ENCODE results near the gene MCM6. TPM values are rescaled to one million over a fixed set of nuclear protein-coding genes. Genes with fewer than 3 reads are reported as not detected.

Gene MCM6
- total RNA-seq, 1 donor = 24.0 TPM

- DNase-seq (ENCODE audit: low read depth in 2 of 3, low spot score in 2 of 3) = peak in 1 of 3 donors; percentile 9
These were observed 83.7 kb downstream of the MCM6 start for GRCh38 chr2:135792401-135793150.

- no peak for DNase-seq (ENCODE audit: low read depth in 2 of 3, low spot score in 2 of 3)
These were observed 84.6 kb downstream of the MCM6 start for GRCh38 chr2:135791418-135792190.

GRCh38 chr2:135790423-135790822, 85.8 kb downstream of the MCM6 start:
- DNase-seq (ENCODE audit: low read depth in 2 of 3, low spot score in 2 of 3) = no peak

Small RNAs within 50 kb of the gene (small RNA-seq; reads per million reads assigned to genes)
- gene RF00019 = not detected

Other genes with a start within 250 kb of the MCM6 start
- 35.8 TPM for gene UBXN4, start 134.6 kb downstream of the MCM6 start, total RNA-seq
- 0.27 TPM for gene LCT, start 39.3 kb downstream of the MCM6 start, total RNA-seq
- gene DARS1, start 109.2 kb upstream of the MCM6 start, total RNA-seq = 57.6 TPM
- gene CXCR4, start 241.7 kb upstream of the MCM6 start, total RNA-seq = 150 TPM

All from hematopoietic multipotent progenitor cell (in vitro differentiated cells).